ENCODE measurements around the gene EPB41L4A. TPM values are rescaled to one million over a fixed set of nuclear protein-coding genes. Genes with fewer than 3 reads are reported as not detected.

Gene EPB41L4A
- total RNA-seq, 1 experiment from 2014 or later, result 0.87 TPM

DNA sequence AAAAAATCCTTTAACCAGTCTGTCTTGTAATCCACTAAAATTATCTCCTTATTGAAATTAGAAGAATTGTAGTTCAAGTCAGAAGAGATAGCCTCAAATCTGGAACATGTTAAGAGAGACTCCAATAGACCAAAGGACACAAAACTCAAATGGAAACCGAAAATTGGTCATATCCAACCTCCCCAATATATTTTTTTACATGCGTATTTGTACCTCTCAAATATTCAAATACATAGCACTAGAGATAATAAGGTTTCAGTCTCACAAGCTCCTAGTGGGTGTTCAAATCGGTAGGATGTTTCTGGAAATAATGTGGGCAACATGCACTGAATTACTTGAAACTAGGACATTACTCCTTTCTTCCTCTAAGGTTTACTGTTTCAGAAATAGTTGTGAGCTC is 33.5 kb downstream of the EPB41L4A start:
- Histone ChIP-seq H3K9me3 (ENCODE audit: control insufficient read depth, insufficient read depth, low read depth, low read length) (no peaks in the 10 kb centered on the region), H3K27me3 (ENCODE audit: control insufficient read depth, insufficient read depth, low read length) (peaks cover 2% of the 10 kb centered on the region; the same call in 1 of the 2 replicates), H3K4me3 (ENCODE audit: low read depth in 2 of 2, low read length in 2 of 2) (no peak overlapping the region), H3K36me3 (ENCODE audit: control insufficient read depth, insufficient read depth, low read length) (no peaks in the 10 kb centered on the region), H3K27ac (ENCODE audit: low read length) (no peak overlapping the region), H3K4me1 (ENCODE audit: control insufficient read depth, insufficient read depth, low read length) (no peaks in the 10 kb centered on the region)
- in situ Hi-C loops (cut with HindIII; ENCODE audit: low pct_unique_long_range_greater_than_20kb, low sequenced_read_pairs), result no loop called here
- ChIA-PET POLR2A (no interaction called here), CTCF (interaction anchor here (0.7 kb wide), 1 partner anchor 170 kb away, joined by 10 read pairs; no protein-coding TSS in a partner anchor)
- ATAC-seq (no peak), DNase-seq (ENCODE audit: low read depth, low spot score) (no peak)
- intact Hi-C loops (cut with micrococcal nuclease; ENCODE audit: unreplicated experiment), result no loop called here
- BruUV-seq (replicated peaks), result no TSS peak
- TF ChIP-seq POLR2AphosphoS5 (IDR thresholded peaks at IDR 0.05; ENCODE audit: low read depth, low read length), result no peak
- TF ChIP-seq REST (IDR thresholded peaks at IDR 0.05; ENCODE audit: insufficient read depth in 1 of 2, low read depth in 2 of 2, low read length in 1 of 2), result no peak
- TF ChIP-seq TCF7L2 (IDR thresholded peaks at IDR 0.05; ENCODE audit: low read depth, low read length), result no peak
- no peak for TF ChIP-seq SIN3A (IDR thresholded peaks at IDR 0.05; ENCODE audit: borderline replicate concordance, insufficient read depth, low read depth, low read length)
- no peak for TF ChIP-seq CTCF (IDR thresholded peaks at IDR 0.05)

- DNase-seq (ENCODE audit: low read depth, low spot score) (no peak), ATAC-seq (no peak)
- BruUV-seq (replicated peaks), result no TSS peak
- H3K4me3 ChIP-seq (ENCODE audit: low read depth in 2 of 2, low read length in 2 of 2), result no peak overlapping the region
- intact Hi-C loops (cut with micrococcal nuclease; ENCODE audit: unreplicated experiment) (no loop called here), in situ Hi-C loops (cut with HindIII; ENCODE audit: low pct_unique_long_range_greater_than_20kb, low sequenced_read_pairs) (no loop called here)
- H3K9me3 ChIP-seq (ENCODE audit: control insufficient read depth, insufficient read depth, low read depth, low read length), result no peaks in the 10 kb centered on the region
- TF ChIP-seq REST (IDR thresholded peaks at IDR 0.05; ENCODE audit: insufficient read depth in 1 of 2, low read depth in 2 of 2, low read length in 1 of 2), result no peak
- TF ChIP-seq SIN3A (IDR thresholded peaks at IDR 0.05; ENCODE audit: borderline replicate concordance, insufficient read depth, low read depth, low read length), result no peak
- H3K27ac ChIP-seq (ENCODE audit: low read length), result no peak overlapping the region
- H3K4me1 ChIP-seq (ENCODE audit: control insufficient read depth, insufficient read depth, low read length), result no peaks in the 10 kb centered on the region
- H3K36me3 ChIP-seq (ENCODE audit: control insufficient read depth, insufficient read depth, low read length), result no peaks in the 10 kb centered on the region
- ChIA-PET POLR2A (no interaction called here), CTCF (no interaction called here)
- peaks cover 2% of the 10 kb centered on the region; the same call in 1 of the 2 replicates for H3K27me3 ChIP-seq (ENCODE audit: control insufficient read depth, insufficient read depth, low read length)
Observed at GRCh38 chr5:112384523-112384922, 34.6 kb downstream of the EPB41L4A start.
